B cell (primary cell): Measurements from ENCODE around the gene SLN. TPM values are rescaled to one million over a fixed set of nuclear protein-coding genes. Genes with fewer than 3 reads are reported as not detected.

Source experiments
- ATAC-seq: fragments of 200-7000 bp; cut with Tn5 transposase; one replicate; pipeline ENCODE4 v1.10.0; 2021; ENCODE audit warnings: low read depth, mild to moderate bottlenecking, moderate number of reproducible peaks, moderate library complexity
- CTCF ChIA-PET: fragments of 350-600 bp; sonication (Branson Sonifier 250); formaldehyde crosslinking; loops from one replicate; lab custom pipeline; 2021; ENCODE audit warnings: antibody characterized with exemption, inconsistent platforms; lab: Charles Lee
- POLR2A ChIA-PET: fragments of 350-600 bp; sonication (Branson Sonifier 250); formaldehyde crosslinking; loops from one replicate; lab custom pipeline; 2021; ENCODE audit warnings: antibody characterized with exemption; lab: Charles Lee
- DNase-seq: peaks from one replicate; pipeline ENCODE4 v3.0.0; 2013
- H2AFZ ChIP-seq: 2 replicates; pipeline ENCODE4 v1.6.1; 2012; ENCODE audit warnings: mild to moderate bottlenecking, low read depth, low read length; ENCODE audit not compliant: insufficient read depth, poor library complexity, severe bottlenecking
- H3K27ac ChIP-seq, 2 donors: 1 replicate in 1 of 2; 2 replicates in 1 of 2; pipeline ENCODE4 v1.5.1; 2012 to 2013; ENCODE audit warnings: low read length in 2 of 2, mild to moderate bottlenecking in 2 of 2, moderate library complexity in 1 of 2
- H3K27me3 ChIP-seq, 4 experiments: fragments of 200-600 bp in 1 of 4; sonication (generic) in 1 of 4; replicated peaks in 1 of 4; 1 replicate in 2 of 4; 2 replicates in 2 of 4; pipeline versions ENCODE4 v1.6.1 to v1.7.0; 2013 to 2016; ENCODE audit warnings: low read length in 3 of 4, mild to moderate bottlenecking in 2 of 4, mixed read lengths in 1 of 4, moderate library complexity in 1 of 4; ENCODE audit not compliant: insufficient read depth in 4 of 4, control insufficient read depth in 3 of 4; ENCODE audit errors: control extremely low read depth in 1 of 4
- H3K36me3 ChIP-seq, 2 experiments: replicated peaks in 1 of 2; 1 replicate in 1 of 2; 2 replicates in 1 of 2; pipeline versions ENCODE4 v1.6.1 to v1.7.1; 2013; ENCODE audit warnings: low read length in 1 of 2; ENCODE audit not compliant: insufficient read depth in 2 of 2, control insufficient read depth in 1 of 2; ENCODE audit errors: control extremely low read depth in 1 of 2, extremely low read depth in 1 of 2
- H3K4me1 ChIP-seq, 2 donors: fragments of 200-600 bp in 1 of 2; sonication (generic) in 1 of 2; 1 replicate in 1 of 2; 2 replicates in 1 of 2; pipeline versions ENCODE4 v1.5.1 to v1.6.1; 2013 to 2017; ENCODE audit warnings: low read length in 2 of 2; ENCODE audit not compliant: control insufficient read depth in 2 of 2, insufficient read depth in 2 of 2
- H3K4me2 ChIP-seq: replicated peaks from 2 replicates; pipeline ENCODE3; 2012; ENCODE audit warnings: mild to moderate bottlenecking, low read depth, low read length; ENCODE audit not compliant: poor library complexity, severe bottlenecking
- H3K4me3 ChIP-seq, 5 experiments: fragments of 200-600 bp in 1 of 5; sonication (generic) in 1 of 5; 1 replicate in 3 of 5; 2 replicates in 2 of 5; pipeline versions ENCODE4 v1.5.1 to v1.7.0; 2011 to 2016; ENCODE audit warnings: low read length in 4 of 5, mild to moderate bottlenecking in 4 of 5, low read depth in 2 of 5, control low read depth in 1 of 5, moderate library complexity in 1 of 5; ENCODE audit not compliant: insufficient read depth in 1 of 5; ENCODE audit errors: control extremely low read depth in 1 of 5, extremely low read depth in 1 of 5
- H3K79me2 ChIP-seq: fragments of 200-600 bp; sonication (generic); one replicate; pipeline ENCODE4 v1.6.0; 2016; ENCODE audit warnings: low read length; ENCODE audit not compliant: control insufficient read depth, insufficient read depth
- H3K9ac ChIP-seq: fragments of 200-600 bp; sonication (generic); 2 replicates; pipeline ENCODE4 v1.6.1; 2017; ENCODE audit warnings: mild to moderate bottlenecking, low read length, moderate library complexity
- H3K9me3 ChIP-seq, 3 donors: one replicate each; pipeline versions ENCODE4 v1.6.1 to v1.7.1; 2013; ENCODE audit warnings: low read length in 2 of 3; ENCODE audit not compliant: control insufficient read depth in 2 of 3, insufficient read depth in 1 of 3; ENCODE audit errors: control extremely low read depth in 1 of 3
- H4K20me1 ChIP-seq: 2 replicates; pipeline ENCODE4 v1.6.0; 2012; ENCODE audit warnings: mild to moderate bottlenecking, low read length; ENCODE audit not compliant: insufficient read depth, control insufficient read depth, poor library complexity, severe bottlenecking
- H3K27ac Mint-ChIP-seq: one replicate; pipeline ENCODE4 v1.8.0; 2021; ENCODE audit warnings: mixed read lengths
- H3K27me3 Mint-ChIP-seq: one replicate; pipeline ENCODE4 v1.8.0; 2021; ENCODE audit warnings: mixed read lengths
- H3K4me1 Mint-ChIP-seq: one replicate; pipeline ENCODE4 v1.8.0; 2021; ENCODE audit warnings: mixed read lengths
- H3K4me3 Mint-ChIP-seq: one replicate; pipeline ENCODE4 v1.8.0; 2021; ENCODE audit warnings: mixed read lengths
- H3K9me3 Mint-ChIP-seq: one replicate; pipeline ENCODE4 v1.8.0; 2022; ENCODE audit warnings: mixed read lengths; ENCODE audit not compliant: insufficient read depth
- CTCF ChIP-seq: fragments of 200-600 bp; IDR thresholded peaks from one replicate; pipeline ENCODE4 v1.8.0; 2022; ENCODE audit warnings: antibody characterized with exemption, mild to moderate bottlenecking
- EZH2 ChIP-seq: IDR thresholded peaks from 2 replicates; pipeline ENCODE4 v1.6.1; 2012; ENCODE audit warnings: borderline replicate concordance, low read depth, mild to moderate bottlenecking, moderate library complexity, low read length; ENCODE audit not compliant: insufficient read depth, poor library complexity, severe bottlenecking
- WGBS: methylation state at CpG from one replicate; pipeline ENCODE4 v1.1.5; 2013; ENCODE audit warnings: missing lambda C conversion rate; ENCODE audit not compliant: insufficient coverage; 5-methylcytosine and 5-hydroxymethylcytosine counted together
- intact Hi-C: fragments of 100-400 bp; cut with micrococcal nuclease; formaldehyde crosslinking; loops from one replicate; pipeline ENCODE4 v1.10.0; 2022
- polyA plus RNA-seq: library from polyadenylated mRNA; depleted of rRNA; stranded (reverse); fragments of >200 nt; gene quantifications from 2 replicates; pipeline ENCODE4 v1.2.3, GENCODE V29; 2012
- total RNA-seq, 2 donors: library from RNA; stranded (reverse); fragments of 120-200 nt in 1 of 2; gene quantifications; 1 replicate in 1 of 2; 2 replicates in 1 of 2; pipeline versions ENCODE4 v1.2.3 to v1.2.4, GENCODE V29; 2013 to 2022

SLN gene
- total and polyA plus RNA-seq, 2 donors (not counting 1 experiment from before 2014, with no cell fraction given) = not detected

- no peak overlapping the region for H3K4me3 ChIP-seq
- 78% methylated on average over 2 of the region's 2 CpGs for WGBS
- no peak for ATAC-seq
- no peak overlapping the region for H3K4me2 ChIP-seq
- H4K20me1 ChIP-seq = no peaks in the 10 kb centered on the region
- POLR2A ChIA-PET = no interaction called here
- intact Hi-C loops = no loop called here
- H3K9ac ChIP-seq = no peak overlapping the region
- no peaks in the 10 kb centered on the region for H3K9me3 Mint-ChIP-seq
- H3K4me3 Mint-ChIP-seq = no peak overlapping the region
- H3K27me3 Mint-ChIP-seq = peaks cover 18% of the 10 kb centered on the region
- H3K36me3 ChIP-seq = no peaks in the 10 kb centered on the region
- CTCF ChIA-PET = no interaction called here
- no peak overlapping the region for H2AFZ ChIP-seq
- no peak for DNase-seq
- H3K27ac Mint-ChIP-seq = no peak overlapping the region
- TF ChIP-seq EZH2 = no peak
- no peak for TF ChIP-seq CTCF
- H3K27ac ChIP-seq = no peak overlapping the region
- no peaks in the 10 kb centered on the region for H3K9me3 ChIP-seq
- no peaks in the 10 kb centered on the region for H3K4me1 ChIP-seq
- peaks cover 0 to 4% (median 0%) of the 10 kb centered on the region in 4 experiments for H3K27me3 ChIP-seq
- H3K4me1 Mint-ChIP-seq = no peaks in the 10 kb centered on the region
- no peaks in the 10 kb centered on the region for H3K79me2 ChIP-seq
Observed at GRCh38 chr11:107721207-107721606, 9.4 kb upstream of the SLN start.

GRCh38 chr11:107720303-107720774 lies 8.5 kb upstream of the SLN start:
- Histone ChIP-seq H3K4me2 (no peak overlapping the region), H2AFZ (no peak overlapping the region), H3K79me2 (no peaks in the 10 kb centered on the region), H3K9ac (no peak overlapping the region), H3K4me3 (no peak overlapping the region), H4K20me1 (no peaks in the 10 kb centered on the region), H3K4me1 (no peaks in the 10 kb centered on the region), H3K27ac (no peak overlapping the region), H3K9me3 (no peaks in the 10 kb centered on the region), H3K27me3 (peaks cover 0 to 4% (median 0%) of the 10 kb centered on the region in 4 experiments), H3K36me3 (no peaks in the 10 kb centered on the region)
- no peaks in the 10 kb centered on the region for H3K4me1 Mint-ChIP-seq
- TF ChIP-seq EZH2 = no peak
- TF ChIP-seq CTCF = no peak
- no CpG with 5 or more reads among the region's 2 CpGs for WGBS
- ChIA-PET POLR2A (no interaction called here), CTCF (no interaction called here)
- peaks cover 22% of the 10 kb centered on the region for H3K27me3 Mint-ChIP-seq
- ATAC-seq (no peak), DNase-seq (no peak)
- H3K27ac Mint-ChIP-seq = no peak overlapping the region
- H3K9me3 Mint-ChIP-seq = no peaks in the 10 kb centered on the region
- intact Hi-C loops = no loop called here
- H3K4me3 Mint-ChIP-seq = no peak overlapping the region
